GM19025 (cell line): ENCODE measurements around the gene ST3GAL2.
A peak's percentile ranks its signal among the peaks of the same experiment; 100 is the strongest.
"Not testable (repeated sequence)": the region's sequence is repeated elsewhere in the genome, so short reads cannot be mapped to it uniquely, and the experiment has no call there.

Experiments used
- ATAC-seq: cut with Tn5 transposase; IDR thresholded peaks from one replicate; pipeline ENCODE4 v1.9.1; 2021; ENCODE audit warnings: mild to moderate bottlenecking, low read depth, moderate library complexity; ENCODE audit not compliant: unreplicated experiment

ST3GAL2 gene

GRCh38 chr16:70468776-70469525 lies 30.1 kb upstream of the ST3GAL2 start:
- ATAC-seq, result no peak

- ATAC-seq, result no peak
These were observed 28.7 kb upstream of the ST3GAL2 start for GRCh38 chr16:70467608-70468007.

- no peak for ATAC-seq
These were observed 28.2 kb upstream of the ST3GAL2 start for GRCh38 chr16:70467113-70467512.

GRCh38 chr16:70466805-70467076 lies 27.8 kb upstream of the ST3GAL2 start:
- ATAC-seq, result no peak

GRCh38 chr16:70465999-70466804 lies 27.3 kb upstream of the ST3GAL2 start:
- ATAC-seq, result no peak

GRCh38 chr16:70463235-70463634 lies 24.3 kb upstream of the ST3GAL2 start:
- no peak for ATAC-seq

- no peak for ATAC-seq
These were observed 21.9 kb upstream of the ST3GAL2 start for GRCh38 chr16:70460737-70461261.

GRCh38 chr16:70457446-70458166 lies 18.7 kb upstream of the ST3GAL2 start:
- no peak for ATAC-seq

GRCh38 chr16:70455910-70456309 lies 17.0 kb upstream of the ST3GAL2 start:
- no peak for ATAC-seq

- peak; percentile 87 for ATAC-seq
These were observed 15.5 kb upstream of the ST3GAL2 start, which contains the start of gene FCSK for GRCh38 chr16:70454222-70455034. Gene FCSK, plus strand, starts transcription at chr16:70454595. Its CDS starts 8,596 bp downstream, at chr16:70463191.

GRCh38 chr16:70453892-70454221 lies 15.0 kb upstream of the ST3GAL2 start:
- ATAC-seq, result no peak

- no peak for ATAC-seq
These were observed 14.4 kb upstream of the ST3GAL2 start for GRCh38 chr16:70453117-70453891.

GRCh38 chr16:70451004-70451340 lies 12.1 kb upstream of the ST3GAL2 start:
- ATAC-seq, result not testable (repeated sequence)

- not testable (repeated sequence) for ATAC-seq
These were observed 11.5 kb upstream of the ST3GAL2 start for GRCh38 chr16:70450142-70451003.

- no peak for ATAC-seq
These were observed 9.2 kb upstream of the ST3GAL2 start for GRCh38 chr16:70448075-70448474.

GRCh38 chr16:70444249-70445063 lies 5.6 kb upstream of the ST3GAL2 start:
- no peak for ATAC-seq

- no peak for ATAC-seq
These were observed 3.4 kb upstream of the ST3GAL2 start for GRCh38 chr16:70442344-70442743.

- no peak for ATAC-seq
These were observed 2.6 kb upstream of the ST3GAL2 start for GRCh38 chr16:70441406-70441990.
